CMK (cell line): Measurements from ENCODE around the gene DAGLB.
"Not testable (repeated sequence)": the region's sequence is repeated elsewhere in the genome, so short reads cannot be mapped to it uniquely, and the experiment has no call there.

Experiments used
- DNase-seq: peaks from one replicate; pipeline ENCODE4 v3.0.0-alpha.2; 2010; ENCODE audit warnings: low read depth

DAGLB gene

GRCh38 chr7:6398943-6399342 is 48.8 kb downstream of the DAGLB start:
- DNase-seq: no peak

- not testable (repeated sequence) for DNase-seq
These were observed 49.8 kb downstream of the DAGLB start for GRCh38 chr7:6397759-6398495.

GRCh38 chr7:6395898-6396595 is 51.7 kb downstream of the DAGLB start:
- DNase-seq: no peak

GRCh38 chr7:6394114-6394513 is 53.6 kb downstream of the DAGLB start:
- no peak for DNase-seq

GRCh38 chr7:6393667-6394056 is 54.1 kb downstream of the DAGLB start:
- DNase-seq: no peak

- DNase-seq: peak; percentile 56
These were observed 54.8 kb downstream of the DAGLB start for GRCh38 chr7:6392712-6393666.

GRCh38 chr7:6389728-6390127 is 58.0 kb downstream of the DAGLB start:
- DNase-seq: no peak

GRCh38 chr7:6387734-6388294 is 59.9 kb downstream of the DAGLB start:
- no peak for DNase-seq

GRCh38 chr7:6386779-6387178 is 61.0 kb downstream of the DAGLB start:
- no peak for DNase-seq

GRCh38 chr7:6385909-6386560 is 61.7 kb downstream of the DAGLB start:
- DNase-seq: no peak

- DNase-seq: no peak
These were observed 62.5 kb downstream of the DAGLB start for GRCh38 chr7:6385110-6385781.

- no peak for DNase-seq
These were observed 63.4 kb downstream of the DAGLB start for GRCh38 chr7:6384327-6384726.

- DNase-seq: no peak
These were observed 64.9 kb downstream of the DAGLB start for GRCh38 chr7:6382817-6383216.

GRCh38 chr7:6381846-6382245 is 65.9 kb downstream of the DAGLB start:
- not testable (repeated sequence) for DNase-seq

- no peak for DNase-seq
These were observed 67.3 kb downstream of the DAGLB start for GRCh38 chr7:6380310-6381095.

GRCh38 chr7:6379886-6380285 is 67.9 kb downstream of the DAGLB start:
- no peak for DNase-seq

GRCh38 chr7:6378556-6378955 is 69.2 kb downstream of the DAGLB start:
- not testable (repeated sequence) for DNase-seq

- no peak for DNase-seq
These were observed 70.9 kb downstream of the DAGLB start for GRCh38 chr7:6376820-6377219.

GRCh38 chr7:6375348-6376101 is 72.2 kb downstream of the DAGLB start:
- DNase-seq: no peak
